Upper lobe of left lung (tissue), 4 donors: ENCODE measurements around the gene FOCAD.

Experiments used
- POLR2A ChIP-seq, 4 donors: fragments of 450-650 bp; IDR thresholded peaks; one replicate each; pipeline ENCODE4 v1.5.1; 2016 to 2017; ENCODE audit warnings: antibody characterized with exemption in 4 of 4, mild to moderate bottlenecking in 2 of 4
- POLR2AphosphoS5 ChIP-seq, 2 donors: sonication (generic); formaldehyde crosslinking; IDR thresholded peaks; one replicate each; pipeline ENCODE4 v1.5.1; 2017; ENCODE audit warnings: antibody characterized with exemption in 2 of 2
- TF ChIP-seq, protein P1 (sequence below), 6 experiments: fragments of 450-650 bp in 4 of 6; fragments of 200-600 bp in 2 of 6; sonication (generic) in 2 of 6; IDR thresholded peaks; one replicate each; pipeline ENCODE4 v1.5.1; 2016 to 2019; ENCODE audit warnings: antibody characterized with exemption in 6 of 6

GRCh38 chr9:20811872-20812271 lies 127.8 kb downstream of the FOCAD start:
- TF ChIP-seq POLR2A (IDR thresholded peaks at IDR 0.05) (no peak), POLR2AphosphoS5 (IDR thresholded peaks at IDR 0.05) (no peak)
- TF ChIP-seq, protein P1, sequence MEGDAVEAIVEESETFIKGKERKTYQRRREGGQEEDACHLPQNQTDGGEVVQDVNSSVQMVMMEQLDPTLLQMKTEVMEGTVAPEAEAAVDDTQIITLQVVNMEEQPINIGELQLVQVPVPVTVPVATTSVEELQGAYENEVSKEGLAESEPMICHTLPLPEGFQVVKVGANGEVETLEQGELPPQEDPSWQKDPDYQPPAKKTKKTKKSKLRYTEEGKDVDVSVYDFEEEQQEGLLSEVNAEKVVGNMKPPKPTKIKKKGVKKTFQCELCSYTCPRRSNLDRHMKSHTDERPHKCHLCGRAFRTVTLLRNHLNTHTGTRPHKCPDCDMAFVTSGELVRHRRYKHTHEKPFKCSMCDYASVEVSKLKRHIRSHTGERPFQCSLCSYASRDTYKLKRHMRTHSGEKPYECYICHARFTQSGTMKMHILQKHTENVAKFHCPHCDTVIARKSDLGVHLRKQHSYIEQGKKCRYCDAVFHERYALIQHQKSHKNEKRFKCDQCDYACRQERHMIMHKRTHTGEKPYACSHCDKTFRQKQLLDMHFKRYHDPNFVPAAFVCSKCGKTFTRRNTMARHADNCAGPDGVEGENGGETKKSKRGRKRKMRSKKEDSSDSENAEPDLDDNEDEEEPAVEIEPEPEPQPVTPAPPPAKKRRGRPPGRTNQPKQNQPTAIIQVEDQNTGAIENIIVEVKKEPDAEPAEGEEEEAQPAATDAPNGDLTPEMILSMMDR (IDR thresholded peaks at IDR 0.05): no peak
